ENCODE results near the gene MYLK3.
"Not testable (repeated sequence)": the region's sequence is repeated elsewhere in the genome, so short reads cannot be mapped to it uniquely, and the experiment has no call there.

The MYLK3 gene

DNA sequence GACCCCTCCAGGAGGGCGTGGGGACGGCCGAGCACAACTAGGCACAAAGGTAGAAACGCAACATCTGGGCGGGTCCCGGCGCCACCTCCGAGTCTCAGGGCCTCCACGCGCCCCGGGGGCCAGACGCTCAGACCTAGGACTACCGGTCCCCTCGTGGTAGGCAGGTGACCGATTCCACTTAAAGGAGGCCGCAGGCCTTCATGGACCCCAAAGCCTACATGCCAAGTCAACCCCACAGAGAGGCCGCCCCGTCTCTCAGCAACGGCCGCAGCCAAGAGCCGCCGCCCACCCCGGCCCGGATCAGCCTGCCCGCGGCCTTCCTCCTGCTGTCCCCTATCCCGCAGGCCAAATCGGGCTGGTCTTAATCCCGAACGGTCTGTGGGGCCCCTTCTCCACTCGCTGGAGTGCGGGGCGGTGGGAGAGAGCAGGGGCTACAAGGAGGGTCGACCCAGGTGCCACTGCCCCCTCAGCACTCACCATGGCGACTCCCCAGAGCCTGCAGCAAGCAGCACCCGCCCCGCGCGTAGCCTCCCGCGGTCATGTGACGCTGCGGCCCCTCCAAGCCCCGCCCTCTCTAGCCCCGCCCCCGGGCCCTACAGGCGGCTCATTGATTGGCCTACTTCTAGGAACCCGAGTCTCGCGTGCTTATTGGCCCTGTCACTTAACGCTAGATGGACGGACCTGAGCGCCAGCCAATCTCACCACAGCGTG lies 59.3 kb downstream of the MYLK3 start, which contains the start of gene VPS35:
Gene VPS35 (minus strand): TSS at position 525 of the 711 bp plus-strand sequence. CDS start 45 bp downstream, at position 480.
- DNase-seq = peak; percentile 88

DNA sequence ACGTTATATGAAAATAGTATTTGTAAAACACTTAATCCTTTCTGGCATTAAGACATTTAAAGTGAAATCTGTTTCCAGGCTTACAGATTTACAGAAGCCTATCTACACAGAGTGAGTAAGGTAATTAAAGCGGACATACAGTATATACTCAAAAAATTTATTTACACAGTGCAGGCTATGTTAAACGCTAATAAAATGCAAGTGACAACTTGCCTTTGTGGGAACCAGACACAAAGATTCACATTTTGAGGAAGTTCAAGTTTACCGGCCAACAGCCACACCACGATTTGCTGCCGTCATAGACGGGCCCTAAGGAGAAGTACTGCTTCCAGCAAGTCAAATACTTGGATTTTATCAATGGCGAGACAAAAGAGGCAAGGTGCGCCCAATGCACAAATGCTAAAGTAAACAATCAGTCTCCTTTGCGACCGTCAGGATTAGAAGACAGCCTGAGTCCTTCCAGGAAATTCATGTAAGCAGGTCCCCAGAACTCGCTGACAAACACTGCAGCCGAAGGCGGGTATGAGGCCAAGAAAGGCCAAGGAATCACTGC lies 60.0 kb downstream of the MYLK3 start:
- DNase-seq = no peak

DNA sequence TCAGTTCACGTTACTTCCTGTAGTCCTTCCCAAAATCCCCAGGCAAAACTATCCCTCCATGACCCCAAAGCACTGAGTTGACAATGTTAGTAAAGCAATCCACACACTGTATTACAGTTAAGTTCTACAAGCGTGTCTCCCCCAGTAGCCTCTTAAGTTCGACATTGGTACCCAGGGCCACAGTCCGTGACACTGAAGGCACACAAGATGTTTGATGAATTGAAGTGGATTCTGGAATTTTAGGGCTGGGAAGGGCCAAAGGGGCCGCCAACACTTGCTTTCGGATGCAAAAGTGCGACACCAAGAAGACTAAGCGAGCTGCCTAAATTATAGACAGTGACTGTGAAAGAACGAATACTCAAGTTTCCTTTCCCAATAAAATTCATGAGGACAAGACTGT lies 60.7 kb downstream of the MYLK3 start:
- no peak for DNase-seq

- no peak for DNase-seq
These were observed 61.2 kb downstream of the MYLK3 start for GRCh38 chr16:46686815-46687473.

GRCh38 chr16:46681867-46682266 lies 66.3 kb downstream of the MYLK3 start:
- DNase-seq = not testable (repeated sequence)

GRCh38 chr16:46677943-46678342 lies 70.2 kb downstream of the MYLK3 start:
- not testable (repeated sequence) for DNase-seq

- no peak for DNase-seq
These were observed 74.7 kb downstream of the MYLK3 start for GRCh38 chr16:46673320-46674013.

- DNase-seq = no peak
These were observed 86.0 kb downstream of the MYLK3 start for GRCh38 chr16:46662123-46662522.

GRCh38 chr16:46658925-46659324 lies 89.2 kb downstream of the MYLK3 start:
- peak; percentile 93 for DNase-seq

Data from SIG-M5 (cell line).